ENCODE results near the gene MED15. TPM values are rescaled to one million over a fixed set of nuclear protein-coding genes. Genes with fewer than 3 reads are reported as not detected.

Gene MED15
- total RNA-seq, 1 experiment from 2014 or later: 59.3 TPM

GRCh38 chr22:20567371-20567847 lies 60.0 kb downstream of the MED15 start:
- no TSS peak for BruUV-seq (replicated peaks)
- peaks cover 2% of the 10 kb centered on the region for H3K36me3 ChIP-seq (ENCODE audit: control insufficient read depth, insufficient read depth, low read length)
- no peak overlapping the region for H3K4me3 ChIP-seq (ENCODE audit: low read depth in 2 of 2, low read length in 2 of 2)
- in situ Hi-C loops (cut with HindIII; ENCODE audit: low pct_unique_long_range_greater_than_20kb, low sequenced_read_pairs) (no loop called here), intact Hi-C loops (cut with micrococcal nuclease; ENCODE audit: unreplicated experiment) (no loop called here)
- no peak for ATAC-seq
- no peak for DNase-seq (ENCODE audit: low read depth, low spot score)
- H3K4me1 ChIP-seq (ENCODE audit: control insufficient read depth, insufficient read depth, low read length): no peaks in the 10 kb centered on the region; the same call in 1 of the 2 replicates
- no peaks in the 10 kb centered on the region for H3K27me3 ChIP-seq (ENCODE audit: control insufficient read depth, insufficient read depth, low read length)
- CTCF ChIA-PET: interaction anchor here (0.9 to 1.0 kb wide), 3 partner anchors 12 to 57 kb away, joined by 3 read pairs; no protein-coding TSS in a partner anchor
- no peak overlapping the region for H3K27ac ChIP-seq (ENCODE audit: low read length)
- POLR2A ChIA-PET: no interaction called here
- TF ChIP-seq CTCF (IDR thresholded peaks at IDR 0.05) (no peak), SIN3A (IDR thresholded peaks at IDR 0.05; ENCODE audit: borderline replicate concordance, insufficient read depth, low read depth, low read length) (no peak), REST (IDR thresholded peaks at IDR 0.05; ENCODE audit: insufficient read depth in 1 of 2, low read depth in 2 of 2, low read length in 1 of 2) (no peak), TCF7L2 (IDR thresholded peaks at IDR 0.05; ENCODE audit: low read depth, low read length) (no peak), POLR2AphosphoS5 (IDR thresholded peaks at IDR 0.05; ENCODE audit: low read depth, low read length) (no peak)
- H3K9me3 ChIP-seq (ENCODE audit: control insufficient read depth, insufficient read depth, low read depth, low read length): no peaks in the 10 kb centered on the region

GRCh38 chr22:20567993-20568417 lies 60.6 kb downstream of the MED15 start:
- ChIA-PET POLR2A (no interaction called here), CTCF (interaction anchor here (0.9 to 1.0 kb wide), 4 partner anchors 13 to 149 kb away, joined by 3 to 11 read pairs (median 3); no protein-coding TSS in a partner anchor)
- no peak for TF ChIP-seq POLR2AphosphoS5 (IDR thresholded peaks at IDR 0.05; ENCODE audit: low read depth, low read length)
- peak; percentile 60 for TF ChIP-seq CTCF (IDR thresholded peaks at IDR 0.05)
- Histone ChIP-seq H3K9me3 (ENCODE audit: control insufficient read depth, insufficient read depth, low read depth, low read length) (no peaks in the 10 kb centered on the region), H3K27me3 (ENCODE audit: control insufficient read depth, insufficient read depth, low read length) (no peaks in the 10 kb centered on the region), H3K27ac (ENCODE audit: low read length) (no peak overlapping the region), H3K36me3 (ENCODE audit: control insufficient read depth, insufficient read depth, low read length) (peaks cover 4% of the 10 kb centered on the region), H3K4me3 (ENCODE audit: low read depth in 2 of 2, low read length in 2 of 2) (no peak overlapping the region), H3K4me1 (ENCODE audit: control insufficient read depth, insufficient read depth, low read length) (no peaks in the 10 kb centered on the region; the same call in 1 of the 2 replicates)
- in situ Hi-C loops (cut with HindIII; ENCODE audit: low pct_unique_long_range_greater_than_20kb, low sequenced_read_pairs) (no loop called here), intact Hi-C loops (cut with micrococcal nuclease; ENCODE audit: unreplicated experiment) (no loop called here)
- BruUV-seq (replicated peaks): no TSS peak
- no peak for DNase-seq (ENCODE audit: low read depth, low spot score)
- ATAC-seq: peak; percentile 25; the same call in 1 of the 2 replicates
